PC-9 (cell line): Measurements from ENCODE around the gene ADAMTSL5.

ENCODE experiments used
- EZH2 ChIP-seq: fragments of 200-600 bp; sonication (generic); IDR thresholded peaks from 2 replicates; pipeline ENCODE4 v1.8.0; 2017; ENCODE audit warnings: antibody characterized with exemption, low read depth
- TF ChIP-seq, protein P1 (sequence below): fragments of 200-600 bp; sonication (generic); conservative IDR thresholded peaks from 2 replicates; pipeline ENCODE4 v1.6.1; 2017; ENCODE audit warnings: mixed run types, antibody characterized with exemption, mild to moderate bottlenecking, moderate library complexity

DNA sequence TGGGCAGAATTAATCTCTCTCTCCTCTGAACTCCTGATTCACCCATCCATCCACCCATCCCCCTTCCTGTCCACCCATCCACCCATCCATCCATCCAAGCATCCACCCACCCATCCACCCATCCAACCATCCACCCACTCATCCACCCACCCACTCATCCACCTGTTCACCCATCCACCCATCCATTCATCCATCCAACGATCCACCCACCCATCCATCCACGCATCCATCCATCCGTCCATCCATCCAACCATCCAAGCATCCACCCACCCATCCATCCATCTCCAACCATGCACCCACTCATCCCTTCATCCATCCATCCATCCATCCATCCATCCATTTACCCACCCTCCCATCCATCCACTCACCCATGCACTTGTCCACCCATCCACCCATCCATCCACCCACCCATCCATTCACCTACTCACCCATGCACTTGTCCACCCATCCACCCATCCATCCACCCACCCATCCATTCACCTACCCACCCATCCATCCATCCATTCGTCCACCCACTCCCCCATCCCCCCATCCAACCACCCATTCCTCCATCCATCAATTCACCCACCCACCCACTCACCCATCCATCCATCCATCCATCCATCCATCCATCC, 36.6 kb upstream of the ADAMTSL5 start:
- TF ChIP-seq, protein P1, sequence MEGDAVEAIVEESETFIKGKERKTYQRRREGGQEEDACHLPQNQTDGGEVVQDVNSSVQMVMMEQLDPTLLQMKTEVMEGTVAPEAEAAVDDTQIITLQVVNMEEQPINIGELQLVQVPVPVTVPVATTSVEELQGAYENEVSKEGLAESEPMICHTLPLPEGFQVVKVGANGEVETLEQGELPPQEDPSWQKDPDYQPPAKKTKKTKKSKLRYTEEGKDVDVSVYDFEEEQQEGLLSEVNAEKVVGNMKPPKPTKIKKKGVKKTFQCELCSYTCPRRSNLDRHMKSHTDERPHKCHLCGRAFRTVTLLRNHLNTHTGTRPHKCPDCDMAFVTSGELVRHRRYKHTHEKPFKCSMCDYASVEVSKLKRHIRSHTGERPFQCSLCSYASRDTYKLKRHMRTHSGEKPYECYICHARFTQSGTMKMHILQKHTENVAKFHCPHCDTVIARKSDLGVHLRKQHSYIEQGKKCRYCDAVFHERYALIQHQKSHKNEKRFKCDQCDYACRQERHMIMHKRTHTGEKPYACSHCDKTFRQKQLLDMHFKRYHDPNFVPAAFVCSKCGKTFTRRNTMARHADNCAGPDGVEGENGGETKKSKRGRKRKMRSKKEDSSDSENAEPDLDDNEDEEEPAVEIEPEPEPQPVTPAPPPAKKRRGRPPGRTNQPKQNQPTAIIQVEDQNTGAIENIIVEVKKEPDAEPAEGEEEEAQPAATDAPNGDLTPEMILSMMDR: no peak
- no peak for TF ChIP-seq EZH2
